Astrocyte of the cerebellum (primary cell): ENCODE measurements around the gene APOBEC3C.
A peak's percentile ranks its signal among the peaks of the same experiment; 100 is the strongest.
"Not testable (repeated sequence)": the region's sequence is repeated elsewhere in the genome, so short reads cannot be mapped to it uniquely, and the experiment has no call there.

Source experiments
- DNase-seq: peaks from one replicate; pipeline ENCODE4 v3.0.0-alpha.2; 2011; ENCODE audit warnings: low read depth
- H3K4me3 ChIP-seq: 2 replicates; pipeline ENCODE4 v1.5.1; 2011; ENCODE audit warnings: mild to moderate bottlenecking, low read depth, low read length, moderate library complexity
- CTCF ChIP-seq: IDR thresholded peaks from 2 replicates; pipeline ENCODE4 v1.5.1; 2012; ENCODE audit warnings: low read length, low read depth, moderate library complexity, mild to moderate bottlenecking; ENCODE audit errors: missing control alignments
- in situ Hi-C: cut with HindIII; loops from 2 replicates; pipeline ENCODE4 v1.10.0; 2017; ENCODE audit warnings: low sequenced_read_pairs

Gene APOBEC3C

GRCh38 chr22:38997518-38997917 is 16.5 kb upstream of the APOBEC3C start:
- H3K4me3 ChIP-seq: no peak overlapping the region
- DNase-seq: no peak
- in situ Hi-C loops: no loop called here
- no peak for TF ChIP-seq CTCF

GRCh38 chr22:39003165-39003638 is 10.9 kb upstream of the APOBEC3C start:
- peak; percentile 77 for TF ChIP-seq CTCF
- H3K4me3 ChIP-seq: no peak overlapping the region
- peak; percentile 81 for DNase-seq
- in situ Hi-C loops: no loop called here

GRCh38 chr22:39007177-39007576 is 6.9 kb upstream of the APOBEC3C start:
- in situ Hi-C loops: loop anchor here (5.0 kb wide), 1 partner anchor 120 kb away; no protein-coding TSS in a partner anchor
- no peak for TF ChIP-seq CTCF

GRCh38 chr22:39008271-39008850 is 5.7 kb upstream of the APOBEC3C start:
- DNase-seq: not testable (repeated sequence)
- in situ Hi-C loops: loop anchor here (5.0 kb wide), 1 partner anchor 119 kb away; no protein-coding TSS in a partner anchor

More at GRCh38 chr22:39007177-39007576, 6.9 kb upstream of the APOBEC3C start:
- H3K4me3 ChIP-seq: no peak overlapping the region
- DNase-seq: no peak

GRCh38 chr22:39010946-39011345 is 3.1 kb upstream of the APOBEC3C start:
- no peak for TF ChIP-seq CTCF
- DNase-seq: no peak
- in situ Hi-C loops: no loop called here
- H3K4me3 ChIP-seq: no peak overlapping the region

More at GRCh38 chr22:39008271-39008850, 5.7 kb upstream of the APOBEC3C start:
- not testable (repeated sequence) for H3K4me3 ChIP-seq

GRCh38 chr22:39012533-39013511 is 1.2 kb upstream of the APOBEC3C start:
- TF ChIP-seq CTCF: no peak

GRCh38 chr22:39013561-39013941 is 506 bp upstream of the APOBEC3C start:
- in situ Hi-C loops, H3K4me3 ChIP-seq, DNase-seq: not testable (repeated sequence)

More at GRCh38 chr22:39012533-39013511, 1.2 kb upstream of the APOBEC3C start:
- H3K4me3 ChIP-seq: no peak overlapping the region
- in situ Hi-C loops: no loop called here
- DNase-seq: no peak

GRCh38 chr22:39014723-39015121 is 665 bp downstream of the APOBEC3C start:
- DNase-seq, in situ Hi-C loops: not testable (repeated sequence)
- peak overlapping the region; percentile 50 for H3K4me3 ChIP-seq
